Cardiac muscle cell (in vitro differentiated cells and primary cell): ENCODE measurements around the gene STARD4. TPM values are rescaled to one million over a fixed set of nuclear protein-coding genes. Genes with fewer than 3 reads are reported as not detected.

ENCODE experiments used
- DNase-seq, 2 donors: peaks; one replicate each; pipeline versions ENCODE4 v3.0.0 to v3.0.0-alpha.2; 2010 to 2017; ENCODE audit warnings: low read depth in 1 of 2, low spot score in 1 of 2
- H3K27ac ChIP-seq: fragments of 200-600 bp; sonication (generic); 2 replicates; pipeline ENCODE4 v1.5.1; 2016
- H3K27me3 ChIP-seq: fragments of 200-600 bp; sonication (generic); 2 replicates; pipeline ENCODE4 v1.6.0; 2016; ENCODE audit warnings: control low read depth
- H3K36me3 ChIP-seq: fragments of 200-600 bp; sonication (generic); 2 replicates; pipeline ENCODE4 v1.5.1; 2016; ENCODE audit warnings: control low read depth
- H3K4me1 ChIP-seq: fragments of 200-600 bp; sonication (generic); 2 replicates; pipeline ENCODE4 v1.8.1; 2017; ENCODE audit warnings: low read depth, mild to moderate bottlenecking, mixed run types
- H3K4me3 ChIP-seq: fragments of 200-600 bp; sonication (generic); 2 replicates; pipeline ENCODE4 v1.5.1; 2016; ENCODE audit warnings: mild to moderate bottlenecking
- H3K9me3 ChIP-seq: fragments of 200-600 bp; sonication (generic); 2 replicates; pipeline ENCODE4 v1.5.1; 2017; ENCODE audit warnings: low read depth, mild to moderate bottlenecking, control low read depth
- CTCF ChIP-seq: IDR thresholded peaks from 2 replicates; pipeline ENCODE4 v1.5.1; 2012; ENCODE audit warnings: low read depth, mild to moderate bottlenecking, low read length
- polyA plus RNA-seq: library from polyadenylated mRNA; unstranded; fragments of >200 nt; fragmentation: Nextera tagmentation; extraction: Ambion mirVana; gene quantifications from 2 replicates; pipeline ENCODE4 v1.2.1, GENCODE V29; 2016
- total RNA-seq: library from RNA; depleted of rRNA; stranded (reverse); fragments of >200 nt; gene quantifications from 2 replicates; pipeline ENCODE4 v1.2.3, GENCODE V29; 2016

STARD4 gene
- total and polyA plus RNA-seq, 2 experiments from 2014 or later, result 72.1 to 97.8 TPM

GRCh38 chr5:111518777-111519176, 6.4 kb upstream of the STARD4 start:
- Histone ChIP-seq H3K9me3 (no peaks in the 10 kb centered on the region), H3K27ac (peak overlapping the region; percentile 62), H3K4me3 (no peak overlapping the region), H3K36me3 (no peaks in the 10 kb centered on the region), H3K4me1 (peaks cover 7% of the 10 kb centered on the region), H3K27me3 (no peaks in the 10 kb centered on the region)
- no peak for TF ChIP-seq CTCF
- DNase-seq, result peak; percentile 24 to 35

- Histone ChIP-seq H3K4me3 (no peak overlapping the region), H3K9me3 (no peaks in the 10 kb centered on the region), H3K36me3 (no peaks in the 10 kb centered on the region), H3K4me1 (peaks cover 15% of the 10 kb centered on the region), H3K27me3 (no peaks in the 10 kb centered on the region), H3K27ac (no peak overlapping the region)
- DNase-seq, result no peak
- TF ChIP-seq CTCF, result no peak
Measured at GRCh38 chr5:111517853-111518501, 5.6 kb upstream of the STARD4 start.

- H3K36me3 ChIP-seq, result no peaks in the 10 kb centered on the region
- peak overlapping the region; percentile 98 for H3K27ac ChIP-seq
- H3K9me3 ChIP-seq, result no peaks in the 10 kb centered on the region
- no peaks in the 10 kb centered on the region for H3K27me3 ChIP-seq
- no peak for TF ChIP-seq CTCF
- no peak overlapping the region for H3K4me3 ChIP-seq
- H3K4me1 ChIP-seq, result peaks cover 35% of the 10 kb centered on the region
- peak in 1 of 2 donors; percentile 57 for DNase-seq
Measured at GRCh38 chr5:111514087-111514486, 1.8 kb upstream of the STARD4 start.

GRCh38 chr5:111513131-111513520, 791 bp upstream of the STARD4 start:
- Histone ChIP-seq H3K9me3 (no peaks in the 10 kb centered on the region), H3K36me3 (no peaks in the 10 kb centered on the region), H3K4me1 (peaks cover 39% of the 10 kb centered on the region), H3K27me3 (no peaks in the 10 kb centered on the region), H3K27ac (peak overlapping the region; percentile 98), H3K4me3 (peak overlapping the region; percentile 58)
- TF ChIP-seq CTCF, result no peak
- DNase-seq, result no peak

GRCh38 chr5:111511831-111512374, 432 bp downstream of the STARD4 start:
- Histone ChIP-seq H3K4me3 (peak overlapping the region; percentile 58), H3K4me1 (peaks cover 39% of the 10 kb centered on the region), H3K27me3 (no peaks in the 10 kb centered on the region), H3K27ac (peak overlapping the region; percentile 98), H3K9me3 (no peaks in the 10 kb centered on the region), H3K36me3 (no peaks in the 10 kb centered on the region)
- peak; percentile 47 to 67 for DNase-seq
- no peak for TF ChIP-seq CTCF
